ENCODE data around the gene SLIT1. TPM values are rescaled to one million over a fixed set of nuclear protein-coding genes. Genes with fewer than 3 reads are reported as not detected.

Gene SLIT1
- total and polyA plus RNA-seq, 5 donors from 2014 or later = 0.32 TPM; not detected in 4

- Histone ChIP-seq H3K27ac (ENCODE audit: insufficient read depth, low read length, poor library complexity, severe bottlenecking) (no peak overlapping the region), H3K4me1 (ENCODE audit: control insufficient read depth, insufficient read depth, low read length, poor library complexity, severe bottlenecking) (peaks cover 8% of the 10 kb centered on the region), H3K27me3 (ENCODE audit: control insufficient read depth, insufficient read depth, low read length) (no peaks in the 10 kb centered on the region), H3K9me3 (ENCODE audit: control insufficient read depth in 2 of 2, low read length in 2 of 2) (no peaks in the 10 kb centered on the region), H3K36me3 (ENCODE audit: control insufficient read depth, insufficient read depth, low read length) (no peaks in the 10 kb centered on the region), H3K4me3 (ENCODE audit: low read depth, low read length) (no peak overlapping the region)
- Mint-ChIP-seq H3K36me3 (no peaks in the 10 kb centered on the region), H3K4me3 (peak overlapping the region in 1 of 4 donors; percentile 30), H3K27me3 (peaks cover 4% of the 10 kb centered on the region), H3K4me1 (peaks cover 0 to 11% (median 6%) of the 10 kb centered on the region in 4 donors), H3K9me3 (peaks cover 0 to 2% (median 0%) of the 10 kb centered on the region in 7 donors), H3K27ac (peak overlapping the region in 1 of 3 donors; percentile 81)
- no peak for ATAC-seq (ENCODE audit: low read depth in 2 of 2)
- no peak for DNase-seq
Observed at GRCh38 chr10:97040706-97041105, 145.1 kb downstream of the SLIT1 start.

- H3K4me1 Mint-ChIP-seq = peaks cover 0 to 11% (median 6%) of the 10 kb centered on the region in 4 donors
- H3K9me3 Mint-ChIP-seq = peaks cover 0 to 2% (median 0%) of the 10 kb centered on the region in 7 donors
- DNase-seq = no peak
- no peaks in the 10 kb centered on the region for H3K27me3 ChIP-seq (ENCODE audit: control insufficient read depth, insufficient read depth, low read length)
- no peaks in the 10 kb centered on the region for H3K9me3 ChIP-seq (ENCODE audit: control insufficient read depth in 2 of 2, low read length in 2 of 2)
- no peak for ATAC-seq (ENCODE audit: low read depth in 2 of 2)
- H3K36me3 ChIP-seq (ENCODE audit: control insufficient read depth, insufficient read depth, low read length) = no peaks in the 10 kb centered on the region
- no peak overlapping the region for H3K27ac Mint-ChIP-seq
- no peaks in the 10 kb centered on the region for H3K36me3 Mint-ChIP-seq
- no peak overlapping the region for H3K27ac ChIP-seq (ENCODE audit: insufficient read depth, low read length, poor library complexity, severe bottlenecking)
- peaks cover 8% of the 10 kb centered on the region for H3K4me1 ChIP-seq (ENCODE audit: control insufficient read depth, insufficient read depth, low read length, poor library complexity, severe bottlenecking)
- no peak overlapping the region for H3K4me3 ChIP-seq (ENCODE audit: low read depth, low read length)
- H3K27me3 Mint-ChIP-seq = peaks cover 4% of the 10 kb centered on the region
- H3K4me3 Mint-ChIP-seq = no peak overlapping the region
Observed at GRCh38 chr10:97040248-97040584, 145.5 kb downstream of the SLIT1 start.

GRCh38 chr10:97039538-97040247 is 146.1 kb downstream of the SLIT1 start:
- Histone ChIP-seq H3K4me3 (ENCODE audit: low read depth, low read length) (no peak overlapping the region), H3K36me3 (ENCODE audit: control insufficient read depth, insufficient read depth, low read length) (no peaks in the 10 kb centered on the region), H3K27ac (ENCODE audit: insufficient read depth, low read length, poor library complexity, severe bottlenecking) (no peak overlapping the region), H3K27me3 (ENCODE audit: control insufficient read depth, insufficient read depth, low read length) (no peaks in the 10 kb centered on the region), H3K4me1 (ENCODE audit: control insufficient read depth, insufficient read depth, low read length, poor library complexity, severe bottlenecking) (peaks cover 8% of the 10 kb centered on the region), H3K9me3 (ENCODE audit: control insufficient read depth in 2 of 2, low read length in 2 of 2) (no peaks in the 10 kb centered on the region)
- ATAC-seq (ENCODE audit: low read depth in 2 of 2) (no peak), DNase-seq (no peak)
- Mint-ChIP-seq H3K27ac (no peak overlapping the region), H3K27me3 (peaks cover 4% of the 10 kb centered on the region), H3K4me1 (peaks cover 0 to 11% (median 6%) of the 10 kb centered on the region in 4 donors), H3K36me3 (no peaks in the 10 kb centered on the region), H3K9me3 (peaks cover 0 to 2% (median 0%) of the 10 kb centered on the region in 7 donors), H3K4me3 (no peak overlapping the region)

GRCh38 chr10:97038688-97039087 is 147.1 kb downstream of the SLIT1 start:
- peaks cover 2% of the 10 kb centered on the region for H3K27me3 Mint-ChIP-seq
- no peaks in the 10 kb centered on the region for H3K36me3 Mint-ChIP-seq

GRCh38 chr10:97037365-97038361 is 148.1 kb downstream of the SLIT1 start:
- H3K27ac Mint-ChIP-seq = peak overlapping the region in 2 of 3 donors; percentile 60 to 67
- H3K4me3 ChIP-seq (ENCODE audit: low read depth, low read length) = peak overlapping the region; percentile 59
- peaks cover 0 to 2% (median 0%) of the 10 kb centered on the region in 7 donors for H3K9me3 Mint-ChIP-seq
- peak; percentile 69 to 78 for ATAC-seq (ENCODE audit: low read depth in 2 of 2)
- H3K36me3 Mint-ChIP-seq = no peaks in the 10 kb centered on the region
- H3K27me3 Mint-ChIP-seq = no peaks in the 10 kb centered on the region
- H3K4me3 Mint-ChIP-seq = peak overlapping the region; percentile 21 to 86 (median 78)
- no peaks in the 10 kb centered on the region for H3K9me3 ChIP-seq (ENCODE audit: control insufficient read depth in 2 of 2, low read length in 2 of 2)
- peaks cover 0 to 11% (median 6%) of the 10 kb centered on the region in 4 donors for H3K4me1 Mint-ChIP-seq
- DNase-seq = peak; percentile 35 to 69 (median 52)
- H3K4me1 ChIP-seq (ENCODE audit: control insufficient read depth, insufficient read depth, low read length, poor library complexity, severe bottlenecking) = peaks cover 8% of the 10 kb centered on the region
- no peak overlapping the region for H3K27ac ChIP-seq (ENCODE audit: insufficient read depth, low read length, poor library complexity, severe bottlenecking)
- H3K36me3 ChIP-seq (ENCODE audit: control insufficient read depth, insufficient read depth, low read length) = no peaks in the 10 kb centered on the region
- H3K27me3 ChIP-seq (ENCODE audit: control insufficient read depth, insufficient read depth, low read length) = no peaks in the 10 kb centered on the region

More at GRCh38 chr10:97038688-97039087, 147.1 kb downstream of the SLIT1 start:
- Mint-ChIP-seq H3K4me3 (peak overlapping the region in 1 of 4 donors; percentile 53), H3K9me3 (peaks cover 0 to 2% (median 0%) of the 10 kb centered on the region in 7 donors), H3K27ac (no peak overlapping the region), H3K4me1 (peaks cover 0 to 11% (median 6%) of the 10 kb centered on the region in 4 donors)
- Histone ChIP-seq H3K4me1 (ENCODE audit: control insufficient read depth, insufficient read depth, low read length, poor library complexity, severe bottlenecking) (peaks cover 8% of the 10 kb centered on the region), H3K4me3 (ENCODE audit: low read depth, low read length) (no peak overlapping the region), H3K27ac (ENCODE audit: insufficient read depth, low read length, poor library complexity, severe bottlenecking) (no peak overlapping the region), H3K9me3 (ENCODE audit: control insufficient read depth in 2 of 2, low read length in 2 of 2) (no peaks in the 10 kb centered on the region), H3K27me3 (ENCODE audit: control insufficient read depth, insufficient read depth, low read length) (no peaks in the 10 kb centered on the region), H3K36me3 (ENCODE audit: control insufficient read depth, insufficient read depth, low read length) (no peaks in the 10 kb centered on the region)
- ATAC-seq (ENCODE audit: low read depth in 2 of 2) = no peak
- DNase-seq = no peak

- H3K27ac ChIP-seq (ENCODE audit: insufficient read depth, low read length, poor library complexity, severe bottlenecking) = no peak overlapping the region
- H3K36me3 Mint-ChIP-seq = no peaks in the 10 kb centered on the region
- DNase-seq (no peak), ATAC-seq (ENCODE audit: low read depth in 2 of 2) (no peak)
- no peak overlapping the region for H3K4me3 Mint-ChIP-seq
- H3K4me1 ChIP-seq (ENCODE audit: control insufficient read depth, insufficient read depth, low read length, poor library complexity, severe bottlenecking) = peaks cover 8% of the 10 kb centered on the region
- no peaks in the 10 kb centered on the region for H3K9me3 ChIP-seq (ENCODE audit: control insufficient read depth in 2 of 2, low read length in 2 of 2)
- no peaks in the 10 kb centered on the region for H3K27me3 ChIP-seq (ENCODE audit: control insufficient read depth, insufficient read depth, low read length)
- H3K27me3 Mint-ChIP-seq = no peaks in the 10 kb centered on the region
- H3K4me3 ChIP-seq (ENCODE audit: low read depth, low read length) = no peak overlapping the region
- H3K27ac Mint-ChIP-seq = peak overlapping the region in 1 of 3 donors; percentile 42
- H3K9me3 Mint-ChIP-seq = peaks cover 0 to 2% (median 0%) of the 10 kb centered on the region in 7 donors
- no peaks in the 10 kb centered on the region for H3K36me3 ChIP-seq (ENCODE audit: control insufficient read depth, insufficient read depth, low read length)
- peaks cover 0 to 11% (median 6%) of the 10 kb centered on the region in 4 donors for H3K4me1 Mint-ChIP-seq
Observed at GRCh38 chr10:97034958-97035769, 150.6 kb downstream of the SLIT1 start.

GRCh38 chr10:97034301-97034700 is 151.5 kb downstream of the SLIT1 start:
- ATAC-seq (ENCODE audit: low read depth in 2 of 2) (no peak), DNase-seq (no peak)
- Mint-ChIP-seq H3K27ac (no peak overlapping the region), H3K4me1 (peaks cover 0 to 11% (median 6%) of the 10 kb centered on the region in 4 donors), H3K36me3 (no peaks in the 10 kb centered on the region), H3K27me3 (no peaks in the 10 kb centered on the region), H3K9me3 (peaks cover 0 to 2% (median 0%) of the 10 kb centered on the region in 7 donors), H3K4me3 (peak overlapping the region in 1 of 4 donors; percentile 47)
- H3K4me1 ChIP-seq (ENCODE audit: control insufficient read depth, insufficient read depth, low read length, poor library complexity, severe bottlenecking) = peaks cover 8% of the 10 kb centered on the region
- H3K27me3 ChIP-seq (ENCODE audit: control insufficient read depth, insufficient read depth, low read length) = no peaks in the 10 kb centered on the region
- H3K36me3 ChIP-seq (ENCODE audit: control insufficient read depth, insufficient read depth, low read length) = no peaks in the 10 kb centered on the region
- no peak overlapping the region for H3K4me3 ChIP-seq (ENCODE audit: low read depth, low read length)
- H3K9me3 ChIP-seq (ENCODE audit: control insufficient read depth in 2 of 2, low read length in 2 of 2) = no peaks in the 10 kb centered on the region
- no peak overlapping the region for H3K27ac ChIP-seq (ENCODE audit: insufficient read depth, low read length, poor library complexity, severe bottlenecking)

Measured in CD4-positive, CD25-positive, alpha-beta regulatory T cell (primary cell).